ENCODE measurements around the gene SNAI1.

- TF ChIP-seq EP300 (IDR thresholded peaks at IDR 0.05) = no peak
- TF ChIP-seq, protein P1, sequence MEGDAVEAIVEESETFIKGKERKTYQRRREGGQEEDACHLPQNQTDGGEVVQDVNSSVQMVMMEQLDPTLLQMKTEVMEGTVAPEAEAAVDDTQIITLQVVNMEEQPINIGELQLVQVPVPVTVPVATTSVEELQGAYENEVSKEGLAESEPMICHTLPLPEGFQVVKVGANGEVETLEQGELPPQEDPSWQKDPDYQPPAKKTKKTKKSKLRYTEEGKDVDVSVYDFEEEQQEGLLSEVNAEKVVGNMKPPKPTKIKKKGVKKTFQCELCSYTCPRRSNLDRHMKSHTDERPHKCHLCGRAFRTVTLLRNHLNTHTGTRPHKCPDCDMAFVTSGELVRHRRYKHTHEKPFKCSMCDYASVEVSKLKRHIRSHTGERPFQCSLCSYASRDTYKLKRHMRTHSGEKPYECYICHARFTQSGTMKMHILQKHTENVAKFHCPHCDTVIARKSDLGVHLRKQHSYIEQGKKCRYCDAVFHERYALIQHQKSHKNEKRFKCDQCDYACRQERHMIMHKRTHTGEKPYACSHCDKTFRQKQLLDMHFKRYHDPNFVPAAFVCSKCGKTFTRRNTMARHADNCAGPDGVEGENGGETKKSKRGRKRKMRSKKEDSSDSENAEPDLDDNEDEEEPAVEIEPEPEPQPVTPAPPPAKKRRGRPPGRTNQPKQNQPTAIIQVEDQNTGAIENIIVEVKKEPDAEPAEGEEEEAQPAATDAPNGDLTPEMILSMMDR (IDR thresholded peaks at IDR 0.05) = no peak
These were observed 34.4 kb downstream of the SNAI1 start for GRCh38 chr20:50017160-50017559.
